AG04450 (cell line): Measurements from ENCODE around the gene BUB1B. TPM values are rescaled to one million over a fixed set of nuclear protein-coding genes. Genes with fewer than 3 reads are reported as not detected.

Source experiments
- CTCF ChIA-PET: fragments of 300-600, 350-600 bp; formaldehyde crosslinking; extraction: SDS; loops from one replicate; lab custom pipeline; 2022; ENCODE audit warnings: antibody characterized with exemption, inconsistent platforms; lab: Charles Lee
- POLR2A ChIA-PET: fragments of 350-600 bp; formaldehyde crosslinking; extraction: SDS; loops from one replicate; lab custom pipeline; 2021; ENCODE audit warnings: antibody characterized with exemption, inconsistent platforms; lab: Yijun Ruan, JAX
- DNase-seq: peaks from one replicate; pipeline ENCODE4 v3.0.0-alpha.2; 2011; ENCODE audit warnings: low read depth, low spot score
- H3K27ac ChIP-seq: one replicate; pipeline ENCODE4 v1.5.1; 2012; ENCODE audit warnings: low read depth, low read length, control low read depth
- H3K27me3 ChIP-seq: one replicate; pipeline ENCODE4 v1.6.0; 2012; ENCODE audit warnings: low read length; ENCODE audit not compliant: control insufficient read depth, insufficient read depth
- H3K4me3 ChIP-seq: 2 replicates; pipeline ENCODE4 v1.5.1; 2011; ENCODE audit warnings: mild to moderate bottlenecking, low read depth, low read length, control low read depth
- H3K9me3 ChIP-seq: 2 replicates; pipeline ENCODE4 v1.5.1; 2012; ENCODE audit warnings: low read length; ENCODE audit not compliant: control insufficient read depth, insufficient read depth
- polyA plus RNA-seq: library from polyadenylated mRNA; depleted of rRNA; stranded (reverse); fragments of >200 nt; gene quantifications from 2 replicates; pipeline ENCODE4 v1.2.3, GENCODE V29; 2011
- TF ChIP-seq, protein P1 (sequence below): IDR thresholded peaks from 2 replicates; pipeline ENCODE4 v1.5.1; 2011; ENCODE audit warnings: low read depth, low read length, control low read depth, inconsistent platforms

The BUB1B gene
- polyA plus RNA-seq, 1 experiment = 9.0 TPM

DNA sequence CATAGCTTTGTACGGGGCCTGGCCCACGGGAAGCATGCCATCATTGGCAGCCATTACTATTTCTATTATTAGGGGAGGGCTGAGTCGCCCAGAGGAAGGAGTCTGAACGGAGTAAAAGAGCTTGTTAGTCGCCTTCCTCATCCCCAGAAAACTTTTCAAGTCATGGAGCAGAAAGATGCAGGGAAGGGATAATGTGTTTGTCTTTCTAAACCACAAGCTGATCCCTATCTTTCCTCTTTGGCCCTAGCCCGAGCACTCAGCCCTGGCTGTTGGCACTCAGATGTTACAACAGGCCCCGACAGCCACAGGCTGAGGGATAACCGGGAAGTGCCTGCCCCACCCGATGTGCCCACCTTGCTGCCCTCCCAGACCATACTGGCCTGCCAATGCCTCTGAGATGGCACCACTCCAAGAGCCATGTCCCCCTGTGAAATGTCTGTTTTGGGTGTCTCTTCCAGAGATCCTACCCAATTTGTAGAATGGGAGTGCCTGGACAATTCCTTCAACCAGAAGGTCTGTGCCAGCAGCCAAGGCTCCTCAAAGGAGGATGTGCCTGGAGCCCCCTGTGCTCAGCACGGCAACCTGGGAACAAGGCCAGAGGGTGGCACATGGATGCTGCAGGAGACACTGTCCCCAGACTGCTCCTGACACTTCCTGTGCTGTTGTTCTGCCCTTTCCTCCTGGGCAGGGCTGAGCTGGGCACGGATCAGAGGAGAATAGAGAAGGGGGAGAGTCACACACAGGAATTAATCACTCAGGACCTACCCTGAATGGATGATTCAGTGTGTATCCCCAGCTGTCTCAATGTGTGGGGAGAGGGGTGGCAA is 88.8 kb downstream of the BUB1B start:
- Histone ChIP-seq H3K4me3 (no peak overlapping the region), H3K27ac (no peak overlapping the region), H3K27me3 (peaks cover 66% of the 10 kb centered on the region), H3K9me3 (no peaks in the 10 kb centered on the region)
- TF ChIP-seq, protein P1, sequence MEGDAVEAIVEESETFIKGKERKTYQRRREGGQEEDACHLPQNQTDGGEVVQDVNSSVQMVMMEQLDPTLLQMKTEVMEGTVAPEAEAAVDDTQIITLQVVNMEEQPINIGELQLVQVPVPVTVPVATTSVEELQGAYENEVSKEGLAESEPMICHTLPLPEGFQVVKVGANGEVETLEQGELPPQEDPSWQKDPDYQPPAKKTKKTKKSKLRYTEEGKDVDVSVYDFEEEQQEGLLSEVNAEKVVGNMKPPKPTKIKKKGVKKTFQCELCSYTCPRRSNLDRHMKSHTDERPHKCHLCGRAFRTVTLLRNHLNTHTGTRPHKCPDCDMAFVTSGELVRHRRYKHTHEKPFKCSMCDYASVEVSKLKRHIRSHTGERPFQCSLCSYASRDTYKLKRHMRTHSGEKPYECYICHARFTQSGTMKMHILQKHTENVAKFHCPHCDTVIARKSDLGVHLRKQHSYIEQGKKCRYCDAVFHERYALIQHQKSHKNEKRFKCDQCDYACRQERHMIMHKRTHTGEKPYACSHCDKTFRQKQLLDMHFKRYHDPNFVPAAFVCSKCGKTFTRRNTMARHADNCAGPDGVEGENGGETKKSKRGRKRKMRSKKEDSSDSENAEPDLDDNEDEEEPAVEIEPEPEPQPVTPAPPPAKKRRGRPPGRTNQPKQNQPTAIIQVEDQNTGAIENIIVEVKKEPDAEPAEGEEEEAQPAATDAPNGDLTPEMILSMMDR = no peak
- CTCF ChIA-PET = interaction anchor here (0.6 to 3.1 kb wide), 4 partner anchors 25 to 32 kb away, joined by 3 to 16 read pairs (median 4); no protein-coding TSS in a partner anchor
- no peak for DNase-seq
- POLR2A ChIA-PET = interaction anchor here (0.5 to 0.6 kb wide), 3 partner anchors 11 to 22 kb away, joined by 3 to 4 read pairs (median 3); no protein-coding TSS in a partner anchor

DNA sequence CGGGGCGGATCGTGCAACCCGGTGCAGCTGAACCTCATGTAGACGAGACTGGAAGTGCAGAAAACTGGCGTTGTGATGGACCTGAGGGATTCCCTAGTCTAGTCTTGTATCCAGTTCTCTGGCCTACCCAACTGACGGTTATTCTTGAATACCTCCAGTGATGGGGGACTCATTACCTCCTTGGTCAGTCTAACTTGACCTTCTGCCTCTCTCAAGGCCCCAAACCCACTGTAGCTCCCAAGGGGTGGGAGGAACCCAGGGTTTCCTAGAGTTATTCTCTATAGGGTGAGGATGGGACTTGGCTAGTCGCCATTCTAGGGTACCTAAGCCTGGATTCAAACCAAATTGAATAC is 89.4 kb downstream of the BUB1B start:
- ChIA-PET CTCF (interaction anchor here (2.3 to 3.1 kb wide), 2 partner anchors 25 to 33 kb away, joined by 6 to 16 read pairs; no protein-coding TSS in a partner anchor), POLR2A (interaction anchor here (0.5 kb wide), 1 partner anchor 12 kb away, joined by 3 read pairs; no protein-coding TSS in a partner anchor)
- H3K27me3 ChIP-seq = peaks cover 70% of the 10 kb centered on the region

DNA sequence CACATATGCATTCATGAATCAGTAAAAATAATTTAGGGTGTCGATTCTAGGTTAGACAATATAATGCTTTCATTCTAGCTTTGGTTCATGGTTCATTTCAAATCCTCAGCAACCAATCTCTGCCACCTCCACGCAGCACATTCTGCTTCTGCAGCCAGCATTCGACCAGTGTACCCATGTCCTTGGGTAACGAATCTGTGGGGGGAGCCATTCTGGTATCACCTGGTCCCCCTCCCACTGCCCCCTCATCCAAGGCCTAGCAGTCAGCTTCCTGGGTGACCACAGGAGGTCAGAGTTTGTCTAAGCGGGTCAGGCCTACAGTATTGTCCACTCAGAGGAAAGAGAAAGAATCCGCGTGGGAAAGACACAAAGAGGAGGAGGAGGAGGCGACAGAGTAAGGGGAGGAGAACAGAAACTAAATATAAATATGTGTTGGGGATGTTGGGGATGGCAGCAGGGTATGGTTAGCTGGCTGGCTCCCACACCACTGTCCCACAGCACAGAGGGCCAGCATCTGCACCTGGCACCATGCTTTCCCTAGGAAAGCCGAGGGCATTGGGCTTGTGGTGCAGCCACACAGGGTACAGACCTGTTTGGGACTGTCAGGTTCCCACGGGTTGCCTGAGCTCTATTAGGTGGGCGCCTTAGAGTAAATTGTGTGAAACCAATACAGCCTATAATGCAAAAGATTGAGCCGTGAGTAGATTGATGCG is 90.1 kb downstream of the BUB1B start:
- Histone ChIP-seq H3K27ac (no peak overlapping the region), H3K9me3 (no peaks in the 10 kb centered on the region), H3K27me3 (peaks cover 67% of the 10 kb centered on the region), H3K4me3 (no peak overlapping the region)
- TF ChIP-seq, protein P1 = no peak
- CTCF ChIA-PET = interaction anchor here (2.3 to 3.1 kb wide), 2 partner anchors 24 to 34 kb away, joined by 6 to 16 read pairs; no protein-coding TSS in a partner anchor
- no peak for DNase-seq
- POLR2A ChIA-PET = no interaction called here

More for the DNA sequence above, 89.4 kb downstream of the BUB1B start:
- no peak overlapping the region for H3K27ac ChIP-seq
- H3K9me3 ChIP-seq = no peaks in the 10 kb centered on the region
- no peak for DNase-seq
- H3K4me3 ChIP-seq = no peak overlapping the region
- TF ChIP-seq, protein P1 = no peak

DNA sequence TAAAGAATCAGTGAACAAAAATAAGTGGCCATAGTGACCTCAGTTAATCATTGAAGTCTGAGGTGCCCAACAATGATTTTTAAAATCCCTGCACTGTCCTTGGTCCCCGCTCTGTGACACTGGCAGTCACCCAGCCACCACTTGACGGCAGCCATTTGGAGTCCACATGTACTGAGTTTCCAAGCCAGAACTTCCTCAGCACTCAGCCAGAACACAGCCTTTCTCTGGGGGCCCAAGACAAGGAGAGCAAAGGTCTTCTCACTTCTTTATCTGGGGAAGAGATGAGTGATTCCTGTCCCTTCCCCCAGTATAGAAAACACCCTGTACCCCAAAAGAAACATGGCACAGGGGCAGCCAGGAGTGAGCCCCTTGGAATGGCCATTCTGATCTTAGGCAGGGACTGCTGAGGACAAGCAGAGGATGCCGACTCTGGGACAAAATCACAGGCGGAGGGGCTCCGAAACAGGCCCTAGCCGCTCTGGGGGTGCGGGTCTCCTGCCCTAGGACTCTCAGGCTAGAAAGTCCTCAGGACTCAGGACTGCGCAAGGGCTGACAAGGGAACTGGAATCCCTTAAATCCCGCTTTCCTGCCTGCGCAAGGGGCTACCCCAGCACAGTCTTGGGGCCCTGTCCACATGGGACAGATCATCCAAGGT is 90.7 kb downstream of the BUB1B start:
- H3K4me3 ChIP-seq = no peak overlapping the region
- DNase-seq = no peak
- ChIA-PET POLR2A (no interaction called here), CTCF (no interaction called here)
- peaks cover 65% of the 10 kb centered on the region for H3K27me3 ChIP-seq
- H3K9me3 ChIP-seq = no peaks in the 10 kb centered on the region
- no peak overlapping the region for H3K27ac ChIP-seq
- TF ChIP-seq, protein P1 = no peak
